H1 (cell line): ENCODE results near the gene CREG2. TPM values are rescaled to one million over a fixed set of nuclear protein-coding genes. Genes with fewer than 3 reads are reported as not detected.
A peak's percentile ranks its signal among the peaks of the same experiment; 100 is the strongest.

Experiments
- CTCF ChIA-PET: fragments of 300-600 bp; sonication (Branson Sonifier 250); formaldehyde crosslinking; loops from one replicate; lab custom pipeline; 2021; ENCODE audit not compliant: partially characterized antibody; lab: Charles Lee
- POLR2A ChIA-PET: fragments of 300-600 bp; sonication (Branson Sonifier 250); formaldehyde crosslinking; loops from one replicate; lab custom pipeline; 2021; ENCODE audit warnings: inconsistent platforms; ENCODE audit not compliant: partially characterized antibody; lab: Charles Lee
- DNase-seq, 2 experiments: peaks; one replicate each; pipeline versions ENCODE4 v3.0.0 to v3.0.0-alpha.2; 2010 to 2022; ENCODE audit warnings: low spot score in 2 of 2, low read depth in 1 of 2, mixed read lengths in 1 of 2
- FAIRE-seq: peaks from 2 replicates; lab custom pipeline; 2011; peaks lifted over from hg19 to GRCh38; lab: Jason Lieb, UNC
- H2AFZ ChIP-seq: 2 replicates; pipeline ENCODE4 v1.8.1; 2012; ENCODE audit warnings: low read length, inconsistent platforms
- H2AK5ac ChIP-seq: 2 replicates; pipeline ENCODE4 v1.6.1; 2013; ENCODE audit warnings: low read depth, low read length
- H2BK120ac ChIP-seq: replicated peaks from 2 replicates; pipeline ENCODE3; 2013; ENCODE audit warnings: low read depth, low read length, inconsistent platforms
- H2BK12ac ChIP-seq: 2 replicates; pipeline ENCODE4 v1.6.1; 2013; ENCODE audit warnings: low read depth, low read length
- H2BK15ac ChIP-seq: 2 replicates; pipeline ENCODE4 v1.6.1; 2013; ENCODE audit warnings: low read length
- H2BK20ac ChIP-seq: 2 replicates; pipeline ENCODE4 v1.6.1; 2013; ENCODE audit warnings: low read length
- H2BK5ac ChIP-seq: 2 replicates; pipeline ENCODE4 v1.6.1; 2013; ENCODE audit warnings: low read depth, low read length
- H3K14ac ChIP-seq: 2 replicates; pipeline ENCODE4 v1.6.1; 2013; ENCODE audit warnings: inconsistent platforms; ENCODE audit not compliant: insufficient read length
- H3K18ac ChIP-seq: 2 replicates; pipeline ENCODE4 v1.6.1; 2013; ENCODE audit warnings: low read length; ENCODE audit errors: extremely low read depth
- H3K23ac ChIP-seq: 2 replicates; pipeline ENCODE4 v1.6.1; 2013; ENCODE audit warnings: inconsistent platforms; ENCODE audit not compliant: insufficient read length
- H3K23me2 ChIP-seq: 2 replicates; pipeline ENCODE4 v1.6.1; 2013; ENCODE audit warnings: low read depth, low read length
- H3K27ac ChIP-seq: 2 replicates; pipeline ENCODE4 v1.6.1; 2011; ENCODE audit warnings: low read depth, low read length, inconsistent platforms
- H3K27me3 ChIP-seq, 4 experiments: replicated peaks in 1 of 4; 1 replicate in 1 of 4; 2 replicates in 3 of 4; pipeline versions ENCODE4 v1.6.1 to v1.8.1; 2011 to 2013; ENCODE audit warnings: low read length in 3 of 4, mild to moderate bottlenecking in 3 of 4, inconsistent platforms in 2 of 4, mixed read lengths in 2 of 4, moderate library complexity in 1 of 4; ENCODE audit not compliant: control insufficient read depth in 3 of 4, insufficient read depth in 3 of 4; ENCODE audit errors: extremely low read depth in 1 of 4
- H3K36me3 ChIP-seq, 4 experiments: 2 replicates each; pipeline versions ENCODE4 v1.6.1 to v1.8.1; 2011 to 2013; ENCODE audit warnings: mild to moderate bottlenecking in 4 of 4, low read length in 3 of 4, moderate library complexity in 2 of 4, control low read depth in 1 of 4, inconsistent platforms in 1 of 4; ENCODE audit not compliant: insufficient read depth in 4 of 4, control insufficient read depth in 2 of 4
- H3K4ac ChIP-seq: replicated peaks from 2 replicates; pipeline ENCODE3; 2013; ENCODE audit warnings: low read length, low read depth, mixed read lengths, inconsistent platforms; ENCODE audit not compliant: insufficient read length
- H3K4me1 ChIP-seq, 4 experiments: replicated peaks in 1 of 4; 1 replicate in 1 of 4; 2 replicates in 3 of 4; pipeline versions ENCODE4 v1.6.1 to v1.8.1; 2011 to 2013; ENCODE audit warnings: low read length in 3 of 4, inconsistent platforms in 2 of 4, mixed read lengths in 1 of 4; ENCODE audit not compliant: insufficient read depth in 4 of 4, control insufficient read depth in 3 of 4
- H3K4me2 ChIP-seq, 2 experiments: 2 replicates each; pipeline versions ENCODE4 v1.6.1 to v1.8.1; 2011 to 2013; ENCODE audit warnings: low read depth in 2 of 2, low read length in 2 of 2, control low read depth in 1 of 2, inconsistent platforms in 1 of 2, mild to moderate bottlenecking in 1 of 2; ENCODE audit not compliant: insufficient read depth in 1 of 2
- H3K4me3 ChIP-seq, 4 experiments: fragments of 200-600, 300-600 bp in 1 of 4; sonication (generic), shearing (Covaris generic), sonication (Bioruptor Twin) in 1 of 4; 2 replicates each; pipeline versions ENCODE4 v1.5.1 to v1.8.1; 2011 to 2016; ENCODE audit warnings: low read length in 4 of 4, low read depth in 3 of 4, control low read depth in 2 of 4, inconsistent platforms in 2 of 4, mild to moderate bottlenecking in 2 of 4, mixed read lengths in 1 of 4, moderate library complexity in 1 of 4; ENCODE audit not compliant: insufficient read depth in 2 of 4; ENCODE audit errors: extremely low read depth in 1 of 4
- H3K56ac ChIP-seq: replicated peaks from 2 replicates; pipeline ENCODE3; 2013; ENCODE audit warnings: low read depth, mild to moderate bottlenecking, mixed read lengths, low read length, inconsistent platforms; ENCODE audit not compliant: insufficient read length
- H3K79me1 ChIP-seq: 2 replicates; pipeline ENCODE4 v1.6.1; 2013; ENCODE audit warnings: low read depth, low read length, control low read depth
- H3K79me2 ChIP-seq, 2 experiments: 2 replicates each; pipeline versions ENCODE4 v1.6.1 to v1.8.1; 2012 to 2013; ENCODE audit warnings: low read length in 2 of 2, mild to moderate bottlenecking in 2 of 2, inconsistent platforms in 1 of 2; ENCODE audit not compliant: insufficient read depth in 2 of 2, control insufficient read depth in 1 of 2
- H3K9ac ChIP-seq, 4 experiments: replicated peaks in 1 of 4; 1 replicate in 1 of 4; 2 replicates in 3 of 4; pipeline versions ENCODE4 v1.6.1 to v1.8.1; 2011 to 2013; ENCODE audit warnings: low read depth in 3 of 4, low read length in 3 of 4, control low read depth in 2 of 4, mild to moderate bottlenecking in 2 of 4, moderate library complexity in 2 of 4, inconsistent platforms in 1 of 4; ENCODE audit errors: extremely low read depth in 1 of 4
- H3K9me3 ChIP-seq, 2 experiments: 2 replicates each; pipeline versions ENCODE4 v1.6.1 to v1.8.1; 2012 to 2013; ENCODE audit warnings: mild to moderate bottlenecking in 2 of 2, moderate library complexity in 2 of 2, control low read depth in 1 of 2, inconsistent platforms in 1 of 2, low read depth in 1 of 2, low read length in 1 of 2, mixed read lengths in 1 of 2; ENCODE audit not compliant: insufficient read depth in 2 of 2
- H4K20me1 ChIP-seq, 2 experiments: replicated peaks in 1 of 2; 2 replicates each; pipeline versions ENCODE3 to v1.8.1; 2011 to 2013; ENCODE audit warnings: inconsistent platforms in 2 of 2, low read length in 2 of 2, mild to moderate bottlenecking in 1 of 2; ENCODE audit not compliant: insufficient read depth in 2 of 2, control insufficient read depth in 1 of 2
- H4K5ac ChIP-seq: 2 replicates; pipeline ENCODE4 v1.6.1; 2013; ENCODE audit warnings: low read length, low read depth, mixed read lengths, inconsistent platforms; ENCODE audit not compliant: insufficient read length
- H4K8ac ChIP-seq: 2 replicates; pipeline ENCODE4 v1.8.0; 2013; ENCODE audit warnings: mild to moderate bottlenecking, moderate library complexity, low read length, inconsistent platforms; ENCODE audit not compliant: insufficient read depth; ENCODE audit errors: extremely low read depth
- H4K91ac ChIP-seq: replicated peaks from 2 replicates; pipeline ENCODE3; 2013; ENCODE audit warnings: low read length, mixed read lengths, inconsistent platforms; ENCODE audit not compliant: insufficient read length
- ASH2L ChIP-seq: fragments of 200-600, 300-600 bp; sonication (generic); IDR thresholded peaks from one replicate; pipeline ENCODE4 v1.7.1; 2017; ENCODE audit warnings: low read length
- BCL11A ChIP-seq, 2 experiments: IDR thresholded peaks; one replicate each; pipeline ENCODE4 v1.6.1; 2011; ENCODE audit warnings: low read depth in 2 of 2, low read length in 2 of 2, mild to moderate bottlenecking in 2 of 2
- CREB1 ChIP-seq: IDR thresholded peaks from 2 replicates; pipeline ENCODE4 v1.6.1; 2012; ENCODE audit warnings: inconsistent platforms
- EZH2 ChIP-seq: fragments of 200-600 bp; sonication (generic); IDR thresholded peaks from 2 replicates; pipeline ENCODE4 v1.7.1; 2012; ENCODE audit warnings: low read depth, mild to moderate bottlenecking, moderate library complexity, low read length, inconsistent platforms; ENCODE audit not compliant: severe bottlenecking
- RNF2 ChIP-seq: fragments of 200-900, 300-1000 bp; sonication (generic); IDR thresholded peaks from 2 replicates; pipeline ENCODE4 v1.7.1; 2016; ENCODE audit warnings: borderline replicate concordance, low read depth, mild to moderate bottlenecking, antibody characterized with exemption, low read length; ENCODE audit not compliant: poor library complexity, severe bottlenecking; ENCODE audit errors: missing control alignments
- SP2 ChIP-seq: IDR thresholded peaks from 2 replicates; pipeline ENCODE4 v1.6.1; 2012; ENCODE audit warnings: mild to moderate bottlenecking, low read length, inconsistent platforms
- SUZ12 ChIP-seq: fragments of 200-600 bp; sonication (generic); IDR thresholded peaks from 2 replicates; pipeline ENCODE4 v1.6.1; 2012; ENCODE audit warnings: mild to moderate bottlenecking, inconsistent platforms, low read length, moderate library complexity, mixed read lengths
- TEAD4 ChIP-seq: IDR thresholded peaks from 2 replicates; pipeline ENCODE4 v1.6.1; 2012; ENCODE audit warnings: low read depth, low read length, inconsistent platforms, mixed read lengths
- WGBS, 2 experiments: shearing (Covaris generic) in 1 of 2; methylation state at CpG; one replicate each; pipeline versions ENCODE4 v1.1.6 to v1.1.7; 2013 to 2015; ENCODE audit warnings: low lambda C conversion rate in 2 of 2, mixed read lengths in 2 of 2, inconsistent platforms in 1 of 2, low coverage in 1 of 2, missing lambda C conversion rate in 1 of 2; ENCODE audit not compliant: insufficient replicate concordance in 2 of 2, insufficient coverage in 1 of 2, insufficient read length in 1 of 2; ENCODE audit errors: extremely low coverage in 1 of 2, missing lambda C conversion rate in 1 of 2; 5-methylcytosine and 5-hydroxymethylcytosine counted together
- polyA plus RNA-seq, 7 experiments: library from polyadenylated mRNA; depleted of rRNA in 3 of 7; stranded (reverse) in 5 of 7; unstranded in 2 of 7; fragments of >200 nt in 5 of 7; fragments of 200-250 nt in 2 of 7; gene quantifications; 1 replicate in 5 of 7; 2 replicates in 1 of 7; 4 replicates in 1 of 7; pipeline versions ENCODE4 v1.2.1 to v1.2.3, GENCODE V29; 2011 to 2013; ENCODE audit warnings: missing spikeins in 2 of 7, mixed read lengths in 2 of 7
- total RNA-seq: library from RNA; stranded (reverse); fragmentation: NEBNext Ultra II Directional; extraction: Animal tissue kit (Norgen Biotek cat#: 25700); gene quantifications from 2 replicates; pipeline ENCODE4 v1.2.1, GENCODE V29; 2021

Gene CREG2
- total and polyA plus RNA-seq, 2 of the 8 experiments (the other 6 are each of a cell fraction or from before 2014, with no cell fraction given) = 2.0 to 2.2 TPM

- no peak overlapping the region for H4K91ac ChIP-seq
- no peak overlapping the region for H3K4me2 ChIP-seq
- H4K5ac ChIP-seq = no peak overlapping the region
- H2BK5ac ChIP-seq = peak overlapping the region; percentile 60; the same call in 1 of the 2 replicates
- TF ChIP-seq RNF2 = no peak
- TF ChIP-seq CREB1 = no peak
- no peak for TF ChIP-seq EZH2
- TF ChIP-seq SP2 = no peak
- TF ChIP-seq SUZ12 = no peak
- no peak for TF ChIP-seq TEAD4
- TF ChIP-seq ASH2L = no peak
- no peak for TF ChIP-seq BCL11A (IDR thresholded peaks at IDR 0.05; ENCODE audit: low read depth in 2 of 2, low read length in 2 of 2)
- peaks cover 7 to 19% (median 12%) of the 10 kb centered on the region in 4 experiments for H3K4me1 ChIP-seq
- no peak overlapping the region for H3K4me3 ChIP-seq
- no peak overlapping the region for H2AK5ac ChIP-seq
- no peak overlapping the region for H2BK12ac ChIP-seq
- H3K27me3 ChIP-seq = no peaks in the 10 kb centered on the region
- peak in 1 of 2 experiments; percentile 77 for DNase-seq
- no peak overlapping the region for H2BK120ac ChIP-seq
- no peaks in the 10 kb centered on the region; a peak in 1 of 4 replicates for H3K9me3 ChIP-seq
- H4K8ac ChIP-seq = no peak overlapping the region
- no peak overlapping the region for H2AFZ ChIP-seq
- H3K56ac ChIP-seq = no peak overlapping the region
- H3K23ac ChIP-seq = no peak overlapping the region
- WGBS, 2 experiments = 72% methylated on average over 7 of the region's 7 CpGs; no CpG with 5 or more reads in 1 of the 2 experiments
- FAIRE-seq = no peak
- H2BK15ac ChIP-seq = peak overlapping the region; percentile 25; the same call in 1 of the 2 replicates
- H3K79me1 ChIP-seq = no peaks in the 10 kb centered on the region
- no peaks in the 10 kb centered on the region for H3K79me2 ChIP-seq
- CTCF ChIA-PET = interaction anchor here (0.6 to 5.2 kb wide), 24 partner anchors 8 to 665 kb away, joined by 3 to 48 read pairs (median 6); partner anchors contain the start of gene CREG2
- H3K36me3 ChIP-seq = no peaks in the 10 kb centered on the region
- peak overlapping the region; percentile 100; the same call in 1 of the 2 replicates for H2BK20ac ChIP-seq
- POLR2A ChIA-PET = interaction anchor here (1.1 to 1.8 kb wide), 4 partner anchors 10 to 41 kb away, joined by 3 to 7 read pairs (median 4); no protein-coding TSS in a partner anchor
- no peak overlapping the region for H3K4ac ChIP-seq
- H3K18ac ChIP-seq = no peak overlapping the region; the same call in 1 of the 2 replicates
- no peaks in the 10 kb centered on the region for H3K23me2 ChIP-seq
- H3K9ac ChIP-seq = no peak overlapping the region
- no peak overlapping the region for H3K14ac ChIP-seq
- H3K27ac ChIP-seq = no peak overlapping the region
- no peaks in the 10 kb centered on the region for H4K20me1 ChIP-seq
These were observed 45.9 kb downstream of the CREG2 start for GRCh38 chr2:101341421-101341820.
